Stromal cell of bone marrow (primary cell): Measurements from ENCODE around the gene TPD52L2.

Source experiments
- DNase-seq: peaks from one replicate; pipeline ENCODE4 v3.0.0-alpha.2; 2012; ENCODE audit warnings: low read depth

The TPD52L2 gene

GRCh38 chr20:63932606-63933160 lies 67.6 kb downstream of the TPD52L2 start:
- DNase-seq: no peak

GRCh38 chr20:63933646-63934045 lies 68.6 kb downstream of the TPD52L2 start:
- no peak for DNase-seq

GRCh38 chr20:63934271-63935068 lies 69.4 kb downstream of the TPD52L2 start:
- no peak for DNase-seq

DNA sequence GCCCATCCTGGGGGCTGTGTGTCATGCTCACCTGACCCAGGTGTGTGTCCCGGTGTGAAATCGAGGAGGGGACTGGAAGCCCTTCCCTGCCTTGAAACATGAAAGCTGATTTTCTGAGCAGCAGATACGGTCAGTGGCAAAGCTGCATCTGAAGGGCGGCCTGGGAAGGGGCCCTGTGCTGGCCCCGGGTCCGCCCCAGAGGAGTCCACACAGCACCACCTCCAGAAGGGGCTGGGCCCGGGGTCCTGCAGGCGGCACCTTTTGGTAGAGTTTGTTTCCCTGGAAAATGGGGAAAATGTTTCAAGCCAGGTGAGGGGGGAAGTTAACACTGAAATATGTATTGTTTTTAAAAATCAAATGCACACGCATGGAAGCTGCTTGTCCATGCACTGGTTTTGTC lies 70.4 kb downstream of the TPD52L2 start:
- no peak for DNase-seq

DNA sequence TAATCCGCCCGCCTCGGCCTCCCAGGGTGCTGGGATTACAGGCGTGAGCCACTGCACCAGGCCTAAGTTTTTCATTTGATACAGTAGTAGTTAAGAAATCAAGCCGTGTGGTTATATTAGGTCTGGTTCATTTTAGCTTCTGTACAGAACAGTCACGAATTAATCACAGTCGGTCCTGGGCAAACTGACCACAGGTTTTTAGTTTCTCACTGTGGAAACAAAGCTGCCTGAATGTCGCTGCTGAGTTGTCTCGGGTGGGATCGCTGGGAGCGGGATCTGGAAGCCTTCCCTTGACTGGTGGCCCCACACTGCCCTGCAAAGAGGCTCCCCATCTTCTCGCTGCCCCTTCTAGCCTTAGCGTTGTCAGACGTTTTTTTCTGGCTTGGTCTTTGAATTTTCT lies 72.5 kb downstream of the TPD52L2 start:
- no peak for DNase-seq

DNA sequence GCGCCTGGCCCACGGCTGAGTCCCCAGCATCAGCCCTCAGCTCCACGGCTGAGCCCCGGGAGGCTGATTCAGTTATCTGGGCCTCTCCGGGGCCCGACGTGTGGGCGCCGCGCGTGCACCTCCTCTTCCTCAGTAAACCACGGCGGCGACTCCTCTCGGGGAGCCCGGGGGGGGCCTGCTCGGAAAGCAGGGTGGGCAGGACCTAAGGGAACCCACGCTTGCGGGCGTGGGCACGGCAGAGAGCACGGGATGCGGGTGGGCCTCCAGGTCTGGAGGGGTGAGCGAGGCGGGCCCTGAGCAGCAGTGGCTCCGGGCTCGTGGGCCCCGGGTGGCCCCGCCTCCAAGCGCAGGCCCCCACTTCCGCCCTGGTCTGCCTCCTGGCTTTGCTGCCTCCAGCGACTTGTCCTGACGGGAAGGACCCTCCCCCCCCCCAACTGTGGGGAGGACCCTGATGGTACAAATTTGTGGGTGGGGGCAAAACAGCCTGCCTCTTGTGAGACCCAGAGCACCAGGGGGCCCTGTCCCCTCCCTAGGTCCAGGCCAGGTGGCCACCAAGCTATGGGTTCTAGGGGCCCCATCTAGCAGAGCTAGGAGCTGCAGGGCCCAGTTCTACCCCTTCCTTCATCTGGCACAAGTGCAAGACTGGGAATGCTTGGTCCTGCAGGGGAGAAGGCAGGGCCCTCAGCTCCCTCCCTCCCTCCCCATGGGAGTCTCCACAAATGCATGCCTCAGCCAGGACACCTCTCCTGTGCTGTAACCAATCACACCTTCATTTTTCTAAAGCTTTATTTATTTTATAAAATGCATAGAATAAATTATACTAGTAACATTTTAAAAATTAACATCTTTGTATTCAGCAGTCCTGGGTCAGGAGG lies 74.2 kb downstream of the TPD52L2 start:
- DNase-seq: no peak

- no peak for DNase-seq
Measured at GRCh38 chr20:63940071-63940471, 75.0 kb downstream of the TPD52L2 start.

GRCh38 chr20:63940472-63941266 lies 75.6 kb downstream of the TPD52L2 start:
- DNase-seq: no peak
